Gastrocnemius medialis (tissue), 4 donors: ENCODE measurements around the gene LAMTOR3. TPM values are rescaled to one million over a fixed set of nuclear protein-coding genes. Genes with fewer than 3 reads are reported as not detected.
A peak's percentile ranks its signal among the peaks of the same experiment; 100 is the strongest.

Source experiments
- ATAC-seq, 2 donors: fragments of 150-250 bp; one replicate each; pipeline ENCODE4 v1.9.1; 2016
- DNase-seq, 2 donors: peaks; one replicate each; pipeline ENCODE4 v3.0.0-alpha.2; 2019
- H3K27ac ChIP-seq, 4 donors: fragments of 200-600 bp; sonication (generic); 1 replicate in 1 of 4; 2 replicates in 3 of 4; pipeline ENCODE4 v1.5.1; 2016 to 2018; ENCODE audit warnings: mild to moderate bottlenecking in 2 of 4, moderate library complexity in 1 of 4
- H3K27me3 ChIP-seq, 3 donors: fragments of 200-600 bp; sonication (generic) in 2 of 3; 1 replicate in 1 of 3; 2 replicates in 2 of 3; pipeline versions ENCODE4 v1.5.1 to v1.6.0; 2016 to 2019; ENCODE audit warnings: mild to moderate bottlenecking in 1 of 3, moderate library complexity in 1 of 3
- H3K36me3 ChIP-seq, 2 donors: fragments of 200-600 bp; sonication (generic) in 1 of 2; one replicate each; pipeline ENCODE4 v1.5.1; 2017 to 2018
- H3K4me1 ChIP-seq, 2 donors: fragments of 200-600 bp; sonication (generic) in 1 of 2; one replicate each; pipeline ENCODE4 v1.5.1; 2016 to 2017; ENCODE audit warnings: mild to moderate bottlenecking in 2 of 2
- H3K4me3 ChIP-seq, 4 donors: fragments of 200-600 bp; sonication (generic) in 3 of 4; 1 replicate in 1 of 4; 2 replicates in 3 of 4; pipeline ENCODE4 v1.5.1; 2016 to 2019; ENCODE audit warnings: mild to moderate bottlenecking in 2 of 4
- H3K9me3 ChIP-seq, 3 donors: fragments of 200-600 bp; sonication (generic) in 2 of 3; 1 replicate in 1 of 3; 2 replicates in 2 of 3; pipeline ENCODE4 v1.5.1; 2016 to 2019
- CTCF ChIP-seq, 5 experiments: fragments of 450-650 bp in 3 of 5; fragments of 200-600 bp in 2 of 5; sonication (generic) in 2 of 5; IDR thresholded peaks in 4 of 5; conservative IDR thresholded peaks in 1 of 5; 1 replicate in 4 of 5; 2 replicates in 1 of 5; pipeline ENCODE4 v1.5.1; 2016 to 2019; ENCODE audit warnings: antibody characterized with exemption in 5 of 5, mild to moderate bottlenecking in 3 of 5, moderate library complexity in 3 of 5
- POLR2A ChIP-seq, 2 donors: fragments of 450-650 bp; IDR thresholded peaks; one replicate each; pipeline ENCODE4 v1.6.1; 2017; ENCODE audit warnings: antibody characterized with exemption in 2 of 2, mild to moderate bottlenecking in 2 of 2, moderate library complexity in 2 of 2
- in situ Hi-C, 4 donors: fragments of 200-750 bp; cut with MboI; loops; one replicate each; pipeline versions ENCODE4 v1.15.0 to v1.8.0; 2017; ENCODE audit warnings: low sequenced_read_pairs in 4 of 4
- intact Hi-C: fragments of 100-400 bp; cut with DNase I; formaldehyde crosslinking; loops from one replicate; pipeline ENCODE4 v1.15.1; 2023; ENCODE audit warnings: low total_unique reads
- total RNA-seq, 4 donors: library from RNA; depleted of rRNA; stranded (reverse); fragments of >200 nt; gene quantifications; one replicate each; pipeline versions ENCODE4 v1.1.0 to v1.2.3, GENCODE V29; 2016

Gene LAMTOR3
- total RNA-seq, 4 donors from 2014 or later = 20.8 to 31.1 (median 28.9) TPM

GRCh38 chr4:99921174-99921573 is 26.9 kb upstream of the LAMTOR3 start:
- H3K4me3 ChIP-seq = no peak overlapping the region
- no peaks in the 10 kb centered on the region for H3K27me3 ChIP-seq
- in situ Hi-C loops (no loop called here), intact Hi-C loops (no loop called here)
- no peaks in the 10 kb centered on the region for H3K4me1 ChIP-seq
- DNase-seq (no peak), ATAC-seq (no peak)
- no peak overlapping the region for H3K27ac ChIP-seq
- peaks cover 0 to 24% of the 10 kb centered on the region in 2 donors for H3K36me3 ChIP-seq
- TF ChIP-seq CTCF (IDR thresholded peaks at IDR 0.05 in 4 of 5, conservative IDR thresholded peaks at IDR 0.05 in 1 of 5) = no peak
- TF ChIP-seq POLR2A (IDR thresholded peaks at IDR 0.05) = no peak
- H3K9me3 ChIP-seq = no peaks in the 10 kb centered on the region

- H3K27ac ChIP-seq = no peak overlapping the region
- no peak for TF ChIP-seq CTCF (IDR thresholded peaks at IDR 0.05 in 4 of 5, conservative IDR thresholded peaks at IDR 0.05 in 1 of 5)
- TF ChIP-seq POLR2A (IDR thresholded peaks at IDR 0.05) = no peak
- peaks cover 0 to 32% of the 10 kb centered on the region in 2 donors for H3K36me3 ChIP-seq
- intact Hi-C loops = no loop called here
- no peaks in the 10 kb centered on the region for H3K4me1 ChIP-seq
- ATAC-seq (no peak), DNase-seq (no peak)
- no peaks in the 10 kb centered on the region for H3K9me3 ChIP-seq
- no peak overlapping the region for H3K4me3 ChIP-seq
- in situ Hi-C loops = no loop called here
- H3K27me3 ChIP-seq = no peaks in the 10 kb centered on the region
These were observed 24.4 kb upstream of the LAMTOR3 start for GRCh38 chr4:99918656-99919055.

- no peaks in the 10 kb centered on the region for H3K27me3 ChIP-seq
- no peaks in the 10 kb centered on the region for H3K4me1 ChIP-seq
- intact Hi-C loops (no loop called here), in situ Hi-C loops (no loop called here)
- peaks cover 0 to 30% of the 10 kb centered on the region in 2 donors for H3K36me3 ChIP-seq
- ATAC-seq (no peak), DNase-seq (no peak)
- TF ChIP-seq POLR2A (IDR thresholded peaks at IDR 0.05) = no peak
- TF ChIP-seq CTCF (IDR thresholded peaks at IDR 0.05 in 4 of 5, conservative IDR thresholded peaks at IDR 0.05 in 1 of 5) = no peak
- no peak overlapping the region for H3K27ac ChIP-seq
- no peak overlapping the region for H3K4me3 ChIP-seq
- no peaks in the 10 kb centered on the region for H3K9me3 ChIP-seq
These were observed 23.3 kb upstream of the LAMTOR3 start for GRCh38 chr4:99917575-99917974.

GRCh38 chr4:99915449-99915848 is 21.2 kb upstream of the LAMTOR3 start:
- Histone ChIP-seq H3K4me1 (no peaks in the 10 kb centered on the region), H3K36me3 (peaks cover 0 to 28% of the 10 kb centered on the region in 2 donors), H3K4me3 (no peak overlapping the region), H3K27me3 (no peaks in the 10 kb centered on the region), H3K27ac (no peak overlapping the region), H3K9me3 (no peaks in the 10 kb centered on the region)
- no peak for ATAC-seq
- intact Hi-C loops (no loop called here), in situ Hi-C loops (no loop called here)
- TF ChIP-seq CTCF (IDR thresholded peaks at IDR 0.05 in 4 of 5, conservative IDR thresholded peaks at IDR 0.05 in 1 of 5) = no peak
- TF ChIP-seq POLR2A (IDR thresholded peaks at IDR 0.05) = no peak
- no peak for DNase-seq

GRCh38 chr4:99894998-99895397 is 771 bp upstream of the LAMTOR3 start:
- no peaks in the 10 kb centered on the region for H3K27me3 ChIP-seq
- H3K4me3 ChIP-seq = peak overlapping the region; percentile 61 to 95 (median 87)
- peaks cover 0 to 7% of the 10 kb centered on the region in 2 donors for H3K36me3 ChIP-seq
- TF ChIP-seq CTCF (IDR thresholded peaks at IDR 0.05 in 4 of 5, conservative IDR thresholded peaks at IDR 0.05 in 1 of 5) (no peak), POLR2A (IDR thresholded peaks at IDR 0.05) (no peak)
- H3K27ac ChIP-seq = peak overlapping the region; percentile 85 to 92 (median 88)
- H3K4me1 ChIP-seq = peaks cover 16 to 21% of the 10 kb centered on the region in 2 donors
- DNase-seq = no peak
- in situ Hi-C loops (loop anchor here in 3 of 4 donors (5.0 to 10.0 kb wide), 4 partner anchors 50 to 333 kb away; partner anchors contain the start of genes TRMT10A (in 2 of the 3), DNAJB14 (in 1 of the 3) and H2AZ1 (in 1 of the 3)), intact Hi-C loops (loop anchor here (1.0 to 10.0 kb wide), 3 partner anchors 54 to 960 kb away; no protein-coding TSS in a partner anchor)
- no peak for ATAC-seq
- no peaks in the 10 kb centered on the region for H3K9me3 ChIP-seq
